ENCODE results near the gene IL2RA. TPM values are rescaled to one million over a fixed set of nuclear protein-coding genes. Genes with fewer than 3 reads are reported as not detected.

Gene IL2RA
- total RNA-seq, 1 experiment from 2014 or later = not detected

DNA sequence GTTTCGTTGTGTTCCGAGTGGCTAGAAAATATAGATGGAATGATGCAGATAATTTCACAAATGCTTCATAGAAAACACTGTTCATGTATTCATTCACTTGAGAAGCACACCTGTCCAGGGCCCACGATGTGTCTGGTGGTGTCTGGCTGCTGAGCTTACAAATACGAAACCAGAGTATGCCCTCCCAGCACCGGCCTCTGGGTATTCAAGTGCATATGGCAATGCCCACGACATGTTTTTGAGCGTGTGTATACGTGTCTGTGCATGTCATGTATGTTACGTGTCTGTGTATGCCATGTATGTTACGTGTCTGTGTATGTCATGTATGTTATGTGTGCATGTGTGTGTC lies 37.9 kb downstream of the IL2RA start:
- no peaks in the 10 kb centered on the region for H3K79me2 ChIP-seq (ENCODE audit: insufficient read depth, low read length)
- no peak overlapping the region for H3K23ac ChIP-seq (ENCODE audit: insufficient read length, low read depth, low read length)
- H3K18ac ChIP-seq (ENCODE audit: insufficient read length, low read depth, low read length) = no peak overlapping the region
- H4K91ac ChIP-seq (ENCODE audit: insufficient read length, low read depth, low read length) = no peak overlapping the region
- H2BK120ac ChIP-seq (ENCODE audit: low read depth, low read length, poor library complexity, severe bottlenecking) = no peak overlapping the region
- no peak overlapping the region for H2BK5ac ChIP-seq (ENCODE audit: insufficient read length, low read length)
- no peak overlapping the region for H3K4ac ChIP-seq (ENCODE audit: low read depth, low read length)
- no peak overlapping the region for H4K5ac ChIP-seq (ENCODE audit: insufficient read length, low read depth, low read length)
- H3T11ph ChIP-seq (ENCODE audit: low read length) = no peak overlapping the region
- no peaks in the 10 kb centered on the region for H4K20me1 ChIP-seq (ENCODE audit: control insufficient read depth, insufficient read depth, insufficient read length)
- TF ChIP-seq, protein P1, sequence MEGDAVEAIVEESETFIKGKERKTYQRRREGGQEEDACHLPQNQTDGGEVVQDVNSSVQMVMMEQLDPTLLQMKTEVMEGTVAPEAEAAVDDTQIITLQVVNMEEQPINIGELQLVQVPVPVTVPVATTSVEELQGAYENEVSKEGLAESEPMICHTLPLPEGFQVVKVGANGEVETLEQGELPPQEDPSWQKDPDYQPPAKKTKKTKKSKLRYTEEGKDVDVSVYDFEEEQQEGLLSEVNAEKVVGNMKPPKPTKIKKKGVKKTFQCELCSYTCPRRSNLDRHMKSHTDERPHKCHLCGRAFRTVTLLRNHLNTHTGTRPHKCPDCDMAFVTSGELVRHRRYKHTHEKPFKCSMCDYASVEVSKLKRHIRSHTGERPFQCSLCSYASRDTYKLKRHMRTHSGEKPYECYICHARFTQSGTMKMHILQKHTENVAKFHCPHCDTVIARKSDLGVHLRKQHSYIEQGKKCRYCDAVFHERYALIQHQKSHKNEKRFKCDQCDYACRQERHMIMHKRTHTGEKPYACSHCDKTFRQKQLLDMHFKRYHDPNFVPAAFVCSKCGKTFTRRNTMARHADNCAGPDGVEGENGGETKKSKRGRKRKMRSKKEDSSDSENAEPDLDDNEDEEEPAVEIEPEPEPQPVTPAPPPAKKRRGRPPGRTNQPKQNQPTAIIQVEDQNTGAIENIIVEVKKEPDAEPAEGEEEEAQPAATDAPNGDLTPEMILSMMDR (conservative IDR thresholded peaks at IDR 0.05) = no peak
- no peaks in the 10 kb centered on the region for H3K23me2 ChIP-seq (ENCODE audit: insufficient read length, low read depth, low read length, poor library complexity, severe bottlenecking)
- H3K4me2 ChIP-seq (ENCODE audit: insufficient read depth, insufficient read length, low read length) = no peak overlapping the region
- H3K9me3 ChIP-seq (ENCODE audit: control insufficient read depth, low read depth, low read length) = no peaks in the 10 kb centered on the region
- Mint-ChIP-seq H3K27me3 (ENCODE audit: low read depth) (peaks cover 6% of the 10 kb centered on the region), H3K4me1 (no peaks in the 10 kb centered on the region), H3K36me3 (ENCODE audit: insufficient read depth in 1 of 3, low read depth in 3 of 3) (no peaks in the 10 kb centered on the region), H3K27ac (no peak overlapping the region), H3K9me3 (peaks cover 0 to 3% of the 10 kb centered on the region in 2 experiments; a peak in 1 of 5 replicates), H3K4me3 (no peak overlapping the region)
- no peaks in the 10 kb centered on the region for H3K4me1 ChIP-seq (ENCODE audit: insufficient read depth, low read length)
- H4K8ac ChIP-seq (replicated peaks; ENCODE audit: insufficient read length, low read depth, low read length) = peak overlapping the region; percentile 73
- no peak overlapping the region for H2BK12ac ChIP-seq (ENCODE audit: insufficient read length, low read depth, low read length)
- H2AK5ac ChIP-seq (ENCODE audit: insufficient read length, low read length) = no peak overlapping the region
- H3K27me3 ChIP-seq (ENCODE audit: insufficient read depth, low read length) = no peaks in the 10 kb centered on the region
- H2AFZ ChIP-seq (ENCODE audit: low read length) = no peak overlapping the region
- DNase-seq = no peak
- no peak overlapping the region for H3K14ac ChIP-seq (ENCODE audit: insufficient read depth, low read length)
- H2BK20ac ChIP-seq (ENCODE audit: low read depth, low read length, poor library complexity, severe bottlenecking) = no peak overlapping the region
- WGBS (ENCODE audit: extremely low coverage, insufficient read length, low lambda C conversion rate) = no CpG with 5 or more reads among the region's 10 CpGs
- no peaks in the 10 kb centered on the region for H3K79me1 ChIP-seq (ENCODE audit: insufficient read depth, low read depth, low read length, poor library complexity, severe bottlenecking)
- H3K27ac ChIP-seq (ENCODE audit: insufficient read length, low read depth, low read length) = no peak overlapping the region
- peak overlapping the region; percentile 85 for H3K56ac ChIP-seq (ENCODE audit: insufficient read length, low read depth, low read length)
- no peak overlapping the region for H2BK15ac ChIP-seq (ENCODE audit: low read depth, low read length)
- H3K9ac ChIP-seq (ENCODE audit: extremely low read depth, insufficient read length, low read length) = no peak overlapping the region

Data from H9 (cell line).